ENCODE data around the gene TUB.

Gene TUB

GRCh38 chr11:8033305-8034105, 47.5 kb upstream of the TUB start:
- no peaks in the 10 kb centered on the region for H3K36me3 ChIP-seq (ENCODE audit: low read depth)
- no peak overlapping the region for H3K4me3 ChIP-seq (ENCODE audit: severe bottlenecking)
- peak; percentile 77 for ATAC-seq (ENCODE audit: low read depth)

GRCh38 chr11:8034106-8034585, 46.9 kb upstream of the TUB start:
- no peak for TF ChIP-seq CTCF (IDR thresholded peaks at IDR 0.05; ENCODE audit: poor library complexity, severe bottlenecking)
- ATAC-seq (ENCODE audit: low read depth), result no peak
- Histone ChIP-seq H3K36me3 (ENCODE audit: low read depth) (no peaks in the 10 kb centered on the region), H3K27ac (ENCODE audit: poor library complexity, severe bottlenecking) (no peak overlapping the region), H3K27me3 (ENCODE audit: insufficient read depth, poor library complexity, severe bottlenecking) (no peaks in the 10 kb centered on the region), H3K4me1 (ENCODE audit: insufficient read depth, poor library complexity, severe bottlenecking) (no peaks in the 10 kb centered on the region), H3K9me3 (ENCODE audit: severe bottlenecking) (no peaks in the 10 kb centered on the region), H3K4me3 (ENCODE audit: severe bottlenecking) (no peak overlapping the region)
- no peak for DNase-seq (ENCODE audit: low spot score)

More at GRCh38 chr11:8033305-8034105, 47.5 kb upstream of the TUB start:
- H3K27me3 ChIP-seq (ENCODE audit: insufficient read depth, poor library complexity, severe bottlenecking), result no peaks in the 10 kb centered on the region
- H3K9me3 ChIP-seq (ENCODE audit: severe bottlenecking), result no peaks in the 10 kb centered on the region
- peak; percentile 81 for TF ChIP-seq CTCF (IDR thresholded peaks at IDR 0.05; ENCODE audit: poor library complexity, severe bottlenecking)
- no peak for DNase-seq (ENCODE audit: low spot score)
- no peak overlapping the region for H3K27ac ChIP-seq (ENCODE audit: poor library complexity, severe bottlenecking)
- H3K4me1 ChIP-seq (ENCODE audit: insufficient read depth, poor library complexity, severe bottlenecking), result no peaks in the 10 kb centered on the region

GRCh38 chr11:8034604-8035190, 46.3 kb upstream of the TUB start:
- no peak for ATAC-seq (ENCODE audit: low read depth)
- TF ChIP-seq CTCF (IDR thresholded peaks at IDR 0.05; ENCODE audit: poor library complexity, severe bottlenecking), result no peak
- no peaks in the 10 kb centered on the region for H3K4me1 ChIP-seq (ENCODE audit: insufficient read depth, poor library complexity, severe bottlenecking)

GRCh38 chr11:8035200-8035855, 45.7 kb upstream of the TUB start:
- no peaks in the 10 kb centered on the region for H3K4me1 ChIP-seq (ENCODE audit: insufficient read depth, poor library complexity, severe bottlenecking)

More at GRCh38 chr11:8034604-8035190, 46.3 kb upstream of the TUB start:
- H3K27ac ChIP-seq (ENCODE audit: poor library complexity, severe bottlenecking), result no peak overlapping the region
- H3K4me3 ChIP-seq (ENCODE audit: severe bottlenecking), result no peak overlapping the region
- H3K27me3 ChIP-seq (ENCODE audit: insufficient read depth, poor library complexity, severe bottlenecking), result no peaks in the 10 kb centered on the region
- DNase-seq (ENCODE audit: low spot score), result no peak
- no peaks in the 10 kb centered on the region for H3K9me3 ChIP-seq (ENCODE audit: severe bottlenecking)
- no peaks in the 10 kb centered on the region for H3K36me3 ChIP-seq (ENCODE audit: low read depth)

More at GRCh38 chr11:8035200-8035855, 45.7 kb upstream of the TUB start:
- Histone ChIP-seq H3K36me3 (ENCODE audit: low read depth) (no peaks in the 10 kb centered on the region), H3K27me3 (ENCODE audit: insufficient read depth, poor library complexity, severe bottlenecking) (no peaks in the 10 kb centered on the region), H3K27ac (ENCODE audit: poor library complexity, severe bottlenecking) (no peak overlapping the region), H3K9me3 (ENCODE audit: severe bottlenecking) (no peaks in the 10 kb centered on the region), H3K4me3 (ENCODE audit: severe bottlenecking) (no peak overlapping the region)
- TF ChIP-seq CTCF (IDR thresholded peaks at IDR 0.05; ENCODE audit: poor library complexity, severe bottlenecking), result no peak
- no peak for ATAC-seq (ENCODE audit: low read depth)
- DNase-seq (ENCODE audit: low spot score), result no peak

Data from RWPE2 (cell line).